Fibroblast of lung (primary cell): ENCODE results near the gene CRY1. TPM values are rescaled to one million over a fixed set of nuclear protein-coding genes. Genes with fewer than 3 reads are reported as not detected.
A peak's percentile ranks its signal among the peaks of the same experiment; 100 is the strongest.

Source experiments
- DNase-seq, 2 donors: peaks; one replicate each; pipeline versions ENCODE4 v3.0.0 to v3.0.0-alpha.2; 2010; ENCODE audit warnings: low read depth in 2 of 2
- H2AFZ ChIP-seq: 2 replicates; pipeline ENCODE4 v1.5.1; 2012; ENCODE audit warnings: low read length, control low read depth, inconsistent platforms
- H3K27ac ChIP-seq: 2 replicates; pipeline ENCODE4 v1.5.1; 2011; ENCODE audit warnings: low read length, control low read depth; ENCODE audit not compliant: insufficient read depth
- H3K27me3 ChIP-seq: 2 replicates; pipeline ENCODE4 v1.5.1; 2011; ENCODE audit warnings: mild to moderate bottlenecking, low read length; ENCODE audit not compliant: control insufficient read depth, insufficient read depth
- H3K36me3 ChIP-seq: 2 replicates; pipeline ENCODE4 v1.5.1; 2011; ENCODE audit warnings: low read length; ENCODE audit not compliant: control insufficient read depth, insufficient read depth
- H3K4me1 ChIP-seq: 2 replicates; pipeline ENCODE4 v1.5.1; 2011; ENCODE audit warnings: low read length; ENCODE audit not compliant: control insufficient read depth, insufficient read depth; ENCODE audit errors: extremely low read depth
- H3K4me2 ChIP-seq: 2 replicates; pipeline ENCODE4 v1.5.1; 2011; ENCODE audit warnings: low read length, control low read depth; ENCODE audit not compliant: insufficient read depth; ENCODE audit errors: extremely low read depth
- H3K4me3 ChIP-seq, 4 experiments: fragments of 200-600 bp in 1 of 4; sonication (generic) in 1 of 4; replicated peaks in 1 of 4; 2 replicates each; pipeline ENCODE4 v1.5.1; 2011 to 2016; ENCODE audit warnings: low read length in 4 of 4, low read depth in 3 of 4, mild to moderate bottlenecking in 3 of 4, control low read depth in 2 of 4, inconsistent platforms in 1 of 4, mixed read lengths in 1 of 4; ENCODE audit not compliant: insufficient read depth in 1 of 4; ENCODE audit errors: control extremely low read depth in 1 of 4
- H3K79me2 ChIP-seq: 2 replicates; pipeline ENCODE4 v1.5.1; 2012; ENCODE audit warnings: mild to moderate bottlenecking, low read length, inconsistent platforms; ENCODE audit not compliant: control insufficient read depth, insufficient read depth
- H3K9ac ChIP-seq: 2 replicates; pipeline ENCODE4 v1.5.1; 2011; ENCODE audit warnings: mild to moderate bottlenecking, low read length, control low read depth; ENCODE audit not compliant: insufficient read depth
- H3K9me3 ChIP-seq: 2 replicates; pipeline ENCODE4 v1.5.1; 2012; ENCODE audit warnings: low read depth, low read length; ENCODE audit not compliant: control insufficient read depth, insufficient read depth
- H4K20me1 ChIP-seq: 2 replicates; pipeline ENCODE4 v1.5.1; 2011; ENCODE audit warnings: low read length; ENCODE audit not compliant: control insufficient read depth, insufficient read depth; ENCODE audit errors: extremely low read depth
- EZH2 ChIP-seq: IDR thresholded peaks from 2 replicates; pipeline ENCODE4 v1.5.1; 2012; ENCODE audit warnings: low read length, control low read depth, mild to moderate bottlenecking; ENCODE audit errors: missing control alignments
- polyA plus RNA-seq, 2 donors: library from polyadenylated mRNA; depleted of rRNA in 1 of 2; stranded (reverse) in 1 of 2; unstranded in 1 of 2; fragments of >200 nt; gene quantifications; 2 replicates each; pipeline ENCODE4 v1.2.1, GENCODE V29; 2011 to 2012; ENCODE audit warnings: missing spikeins in 1 of 2
- total RNA-seq: library from RNA; depleted of rRNA; stranded (reverse); fragments of >200 nt; gene quantifications from 2 replicates; pipeline ENCODE4 v1.2.1, GENCODE V29; 2014
- TF ChIP-seq, protein P1 (sequence below), 2 donors: IDR thresholded peaks in 1 of 2; conservative IDR thresholded peaks in 1 of 2; 1 replicate in 1 of 2; 2 replicates in 1 of 2; pipeline ENCODE4 v1.5.1; 2011 to 2012; ENCODE audit warnings: low read length in 2 of 2, control low read depth in 1 of 2, inconsistent platforms in 1 of 2, low read depth in 1 of 2, mild to moderate bottlenecking in 1 of 2

CRY1 gene
- total and polyA plus RNA-seq, 2 donors (not counting 1 experiment from before 2014, with no cell fraction given) = 9.6 to 12.9 TPM

- Histone ChIP-seq H2AFZ (no peak overlapping the region), H3K9ac (no peak overlapping the region), H3K36me3 (no peaks in the 10 kb centered on the region), H3K79me2 (no peaks in the 10 kb centered on the region), H3K27ac (no peak overlapping the region), H4K20me1 (no peaks in the 10 kb centered on the region), H3K4me1 (peaks cover 7% of the 10 kb centered on the region), H3K4me2 (no peak overlapping the region), H3K27me3 (no peaks in the 10 kb centered on the region), H3K9me3 (no peaks in the 10 kb centered on the region), H3K4me3 (no peak overlapping the region)
- TF ChIP-seq, protein P1, sequence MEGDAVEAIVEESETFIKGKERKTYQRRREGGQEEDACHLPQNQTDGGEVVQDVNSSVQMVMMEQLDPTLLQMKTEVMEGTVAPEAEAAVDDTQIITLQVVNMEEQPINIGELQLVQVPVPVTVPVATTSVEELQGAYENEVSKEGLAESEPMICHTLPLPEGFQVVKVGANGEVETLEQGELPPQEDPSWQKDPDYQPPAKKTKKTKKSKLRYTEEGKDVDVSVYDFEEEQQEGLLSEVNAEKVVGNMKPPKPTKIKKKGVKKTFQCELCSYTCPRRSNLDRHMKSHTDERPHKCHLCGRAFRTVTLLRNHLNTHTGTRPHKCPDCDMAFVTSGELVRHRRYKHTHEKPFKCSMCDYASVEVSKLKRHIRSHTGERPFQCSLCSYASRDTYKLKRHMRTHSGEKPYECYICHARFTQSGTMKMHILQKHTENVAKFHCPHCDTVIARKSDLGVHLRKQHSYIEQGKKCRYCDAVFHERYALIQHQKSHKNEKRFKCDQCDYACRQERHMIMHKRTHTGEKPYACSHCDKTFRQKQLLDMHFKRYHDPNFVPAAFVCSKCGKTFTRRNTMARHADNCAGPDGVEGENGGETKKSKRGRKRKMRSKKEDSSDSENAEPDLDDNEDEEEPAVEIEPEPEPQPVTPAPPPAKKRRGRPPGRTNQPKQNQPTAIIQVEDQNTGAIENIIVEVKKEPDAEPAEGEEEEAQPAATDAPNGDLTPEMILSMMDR (conservative IDR thresholded peaks at IDR 0.05 in 1 of 2, IDR thresholded peaks at IDR 0.05 in 1 of 2; ENCODE audit: low read depth in 1 of 2, low read length in 2 of 2) = no peak
- no peak for TF ChIP-seq EZH2
- DNase-seq = no peak
Measured at GRCh38 chr12:106987846-106988245, 105.5 kb downstream of the CRY1 start.

DNA sequence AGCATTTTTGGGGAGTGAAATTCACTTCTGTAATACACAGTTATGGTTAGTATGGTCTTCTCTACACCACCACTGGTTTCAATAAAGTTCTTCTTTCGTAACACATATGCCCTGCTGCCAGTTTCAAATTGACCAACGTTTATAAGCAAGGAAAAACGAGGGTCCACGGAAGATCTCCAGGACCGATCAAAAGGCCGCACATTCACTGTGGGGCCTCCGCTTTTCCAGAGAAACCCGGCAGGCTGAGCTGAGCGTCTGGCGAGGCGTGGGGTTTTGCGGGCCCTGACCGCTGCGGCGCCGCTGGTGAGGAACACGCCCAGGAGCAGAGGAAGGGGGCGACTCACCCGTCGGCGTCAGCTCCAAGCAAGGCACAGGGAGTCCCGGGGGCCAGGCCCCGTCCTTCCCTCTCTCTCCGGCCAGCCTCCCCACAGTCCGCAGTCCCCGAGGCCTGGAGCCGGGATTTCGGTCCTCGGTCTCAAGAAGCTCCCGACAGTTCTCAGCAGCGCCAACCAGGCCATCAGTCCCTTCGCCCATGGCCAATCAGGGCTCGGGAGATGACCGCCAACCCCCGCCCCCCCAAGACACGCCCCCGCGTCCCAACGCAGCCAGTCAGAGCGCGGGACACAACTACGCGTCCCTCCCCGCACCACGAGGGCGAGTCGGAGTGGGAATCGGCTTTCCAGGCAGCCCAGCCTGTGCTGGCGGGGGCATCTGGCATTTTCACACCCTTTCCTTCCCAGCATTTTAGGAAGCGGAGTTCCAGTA lies 106.5 kb downstream of the CRY1 start, which contains the start of gene MTERF2:
Gene MTERF2, minus strand, starts transcription at position 522 of the 765 bp plus-strand sequence. CDS start 8,432 bp downstream, outside the sequence.
- no peaks in the 10 kb centered on the region for H3K36me3 ChIP-seq
- H4K20me1 ChIP-seq = no peaks in the 10 kb centered on the region
- H3K27me3 ChIP-seq = no peaks in the 10 kb centered on the region
- H3K9ac ChIP-seq = peak within 1 kb of the TSS; percentile 89
- peak within 1 kb of the TSS; percentile 81 for H3K4me2 ChIP-seq
- peaks cover 7% of the 10 kb centered on the region for H3K4me1 ChIP-seq
- no peaks in the 10 kb centered on the region for H3K9me3 ChIP-seq
- peak within 1 kb of the TSS; percentile 87 for H3K27ac ChIP-seq
- no peak for TF ChIP-seq EZH2
- TF ChIP-seq, protein P1 (conservative IDR thresholded peaks at IDR 0.05 in 1 of 2, IDR thresholded peaks at IDR 0.05 in 1 of 2; ENCODE audit: low read depth in 1 of 2, low read length in 2 of 2) = no peak
- H3K4me3 ChIP-seq = peak within 1 kb of the TSS; percentile 68 to 78 (median 76)
- peak within 1 kb of the TSS; percentile 76 for H2AFZ ChIP-seq
- DNase-seq = peak; percentile 93 to 95
- no peaks in the 10 kb centered on the region for H3K79me2 ChIP-seq

GRCh38 chr12:106986135-106986534 lies 107.2 kb downstream of the CRY1 start:
- Histone ChIP-seq H3K27me3 (no peaks in the 10 kb centered on the region), H2AFZ (no peak overlapping the region), H3K9ac (peak overlapping the region; percentile 89), H3K27ac (peak overlapping the region; percentile 87), H3K4me2 (peak overlapping the region; percentile 81), H3K9me3 (no peaks in the 10 kb centered on the region), H3K4me1 (peaks cover 7% of the 10 kb centered on the region), H3K4me3 (peak overlapping the region; percentile 68 to 78 (median 76)), H4K20me1 (no peaks in the 10 kb centered on the region), H3K79me2 (no peaks in the 10 kb centered on the region), H3K36me3 (no peaks in the 10 kb centered on the region)
- TF ChIP-seq EZH2 = no peak
- TF ChIP-seq, protein P1 (conservative IDR thresholded peaks at IDR 0.05 in 1 of 2, IDR thresholded peaks at IDR 0.05 in 1 of 2; ENCODE audit: low read depth in 1 of 2, low read length in 2 of 2) = no peak
- DNase-seq = no peak
